ENCODE measurements around the gene DHRS9.

DNA sequence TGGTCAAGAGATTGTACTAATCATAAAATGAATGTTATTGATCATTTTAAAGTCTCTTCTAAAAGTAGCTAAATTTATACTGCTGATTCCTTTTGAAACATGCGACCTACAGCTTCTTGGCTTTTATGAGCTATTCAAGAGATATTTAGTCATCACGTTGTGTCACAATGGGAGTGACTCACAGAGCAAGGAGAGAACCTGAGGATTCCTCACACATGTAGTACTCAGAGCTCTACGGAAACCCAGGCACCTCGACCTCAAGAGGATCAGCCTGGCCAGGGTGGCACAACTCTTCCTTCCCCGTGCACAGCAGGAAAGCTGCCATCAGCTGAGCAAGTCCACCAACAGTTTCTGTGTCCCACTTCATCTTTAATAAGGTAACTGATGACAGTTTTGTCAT is at the start of gene DHRS9:
- no peak for TF ChIP-seq CTCF (IDR thresholded peaks at IDR 0.05; ENCODE audit: low read depth, low read length)
- no peak for TF ChIP-seq POLR2A (IDR thresholded peaks at IDR 0.05; ENCODE audit: extremely low read depth, insufficient read length)

All from NB4 (cell line).